GM21737 (cell line): ENCODE results near the gene SMARCE1.
"Not testable (repeated sequence)": the region's sequence is repeated elsewhere in the genome, so short reads cannot be mapped to it uniquely, and the experiment has no call there.

Experiments
- ATAC-seq: cut with Tn5 transposase; IDR thresholded peaks from one replicate; pipeline ENCODE4 v1.9.1; 2021; ENCODE audit warnings: mild to moderate bottlenecking, moderate library complexity; ENCODE audit not compliant: unreplicated experiment

The SMARCE1 gene

GRCh38 chr17:40590742-40591141, 56.9 kb downstream of the SMARCE1 start:
- ATAC-seq, result no peak

- ATAC-seq, result no peak
These were observed 59.1 kb downstream of the SMARCE1 start for GRCh38 chr17:40588552-40588951.

GRCh38 chr17:40586264-40586663, 61.4 kb downstream of the SMARCE1 start:
- ATAC-seq, result not testable (repeated sequence)

- ATAC-seq, result not testable (repeated sequence)
These were observed 62.7 kb downstream of the SMARCE1 start for GRCh38 chr17:40584950-40585349.

- ATAC-seq, result peak; percentile 86
These were observed 65.2 kb downstream of the SMARCE1 start for GRCh38 chr17:40582328-40582901.

- ATAC-seq, result no peak
These were observed 67.5 kb downstream of the SMARCE1 start for GRCh38 chr17:40580140-40580539.

- ATAC-seq, result no peak
These were observed 68.1 kb downstream of the SMARCE1 start for GRCh38 chr17:40579471-40579870.

GRCh38 chr17:40577611-40578065, 70.0 kb downstream of the SMARCE1 start:
- ATAC-seq, result peak; percentile 39

GRCh38 chr17:40576113-40576740, 71.4 kb downstream of the SMARCE1 start:
- no peak for ATAC-seq
